HCT116 (cell line): ENCODE data around the gene PTPRF. TPM values are rescaled to one million over a fixed set of nuclear protein-coding genes. Genes with fewer than 3 reads are reported as not detected.

Source experiments
- ATAC-seq: fragments of 200-7000 bp; cut with Tn5 transposase; 2 replicates; pipeline ENCODE4 v1.9.1; 2020; ENCODE audit warnings: mild to moderate bottlenecking, moderate library complexity
- BruUV-seq: library from RNA; stranded (reverse); fragments of 400-500 nt; replicated peaks from 2 replicates; lab custom pipeline; 2021; lab: Mats Ljungman, UMichigan
- CTCF ChIA-PET: fragments of 300-600 bp; sonication (Branson Sonifier 250); formaldehyde crosslinking; loops from one replicate; lab custom pipeline; 2021; ENCODE audit warnings: antibody characterized with exemption; lab: Charles Lee
- POLR2A ChIA-PET: fragments of 300-600, 350-600 bp; sonication (Branson Sonifier 250); formaldehyde crosslinking; loops from one replicate; lab custom pipeline; 2021; ENCODE audit warnings: antibody characterized with exemption; lab: Charles Lee
- RAD21 ChIA-PET, 2 experiments: fragments of 300-600 bp; sonication (Branson Sonifier 250); formaldehyde crosslinking; loops; one replicate each; lab custom pipeline; 2023; ENCODE audit warnings: low total read pairs in 2 of 2; ENCODE audit not compliant: uncharacterized antibody in 2 of 2, unreplicated experiment in 2 of 2, low non-redundant PET in 1 of 2; lab: Charles Lee
- DNase-seq: peaks from one replicate; pipeline ENCODE4 v3.0.0-alpha.2; 2010; ENCODE audit warnings: low read depth, low spot score
- H2AFZ ChIP-seq: fragments of 200-600 bp; shearing (Covaris generic), sonication (generic); 2 replicates; pipeline ENCODE4 v1.6.1; 2017; ENCODE audit warnings: low read depth, mixed run types, mixed read lengths, antibody characterized with exemption, low read length; ENCODE audit not compliant: poor library complexity, severe bottlenecking
- H3K27ac ChIP-seq: 2 replicates; pipeline ENCODE4 v1.5.1; 2012; ENCODE audit warnings: low read depth, low read length
- H3K27me3 ChIP-seq: fragments of 200-600 bp; sonication (generic); 2 replicates; pipeline ENCODE4 v1.6.1; 2016; ENCODE audit warnings: mixed run types, low read length, mixed read lengths; ENCODE audit not compliant: insufficient read depth
- H3K36me3 ChIP-seq, 2 experiments: fragments of 200-500 bp in 1 of 2; fragments of 200-600 bp in 1 of 2; sonication (Bioruptor generic) in 1 of 2; sonication (generic) in 1 of 2; 2 replicates each; pipeline versions ENCODE4 v1.5.1 to v1.6.1; 2014 to 2016; ENCODE audit warnings: low read length in 2 of 2, inconsistent platforms in 1 of 2, mixed read lengths in 1 of 2, mixed run types in 1 of 2; ENCODE audit not compliant: insufficient read depth in 2 of 2, control insufficient read depth in 1 of 2
- H3K4me1 ChIP-seq, 2 experiments: fragments of 200-600 bp in 1 of 2; sonication (generic) in 1 of 2; 2 replicates each; pipeline versions ENCODE4 v1.5.1 to v1.6.1; 2012 to 2017; ENCODE audit warnings: low read length in 2 of 2, inconsistent platforms in 1 of 2, mild to moderate bottlenecking in 1 of 2, mixed read lengths in 1 of 2, mixed run types in 1 of 2, moderate library complexity in 1 of 2; ENCODE audit not compliant: insufficient read depth in 2 of 2, control insufficient read depth in 1 of 2
- H3K4me2 ChIP-seq: fragments of 200-600 bp; sonication (generic); 2 replicates; pipeline ENCODE4 v1.6.1; 2017; ENCODE audit warnings: mixed run types, low read length, mixed read lengths
- H3K4me3 ChIP-seq, 2 experiments: fragments of 200-600 bp in 1 of 2; sonication (generic) in 1 of 2; replicated peaks in 1 of 2; 2 replicates each; pipeline ENCODE4 v1.5.1; 2011 to 2016; ENCODE audit warnings: low read length in 2 of 2, control low read depth in 1 of 2, low read depth in 1 of 2, mild to moderate bottlenecking in 1 of 2, mixed read lengths in 1 of 2, mixed run types in 1 of 2
- H3K79me2 ChIP-seq: fragments of 200-600 bp; sonication (generic); 2 replicates; pipeline ENCODE4 v1.6.1; 2017; ENCODE audit warnings: mild to moderate bottlenecking, mixed run types, low read length, moderate library complexity, mixed read lengths; ENCODE audit not compliant: insufficient read depth
- H3K9ac ChIP-seq: fragments of 200-600 bp; sonication (generic); 2 replicates; pipeline ENCODE4 v1.6.1; 2016; ENCODE audit warnings: low read length, mixed read lengths
- H3K9me2 ChIP-seq: fragments of 200-600 bp; sonication (generic), shearing (Covaris generic); 2 replicates; pipeline ENCODE4 v1.6.1; 2017; ENCODE audit warnings: mixed run types, mild to moderate bottlenecking, moderate library complexity; ENCODE audit not compliant: insufficient read depth
- H3K9me3 ChIP-seq, 2 experiments: fragments of 200-500 bp in 1 of 2; fragments of 200-600 bp in 1 of 2; sonication (Bioruptor generic) in 1 of 2; sonication (generic) in 1 of 2; 2 replicates each; pipeline ENCODE4 v1.6.1; 2014 to 2017; ENCODE audit warnings: low read length in 2 of 2, mixed read lengths in 2 of 2, inconsistent platforms in 1 of 2, low read depth in 1 of 2, mild to moderate bottlenecking in 1 of 2, mixed run types in 1 of 2, moderate library complexity in 1 of 2; ENCODE audit not compliant: control insufficient read depth in 1 of 2, insufficient read depth in 1 of 2
- H4K20me1 ChIP-seq: fragments of 200-600 bp; sonication (generic), shearing (Covaris generic); 2 replicates; pipeline ENCODE4 v1.6.1; 2017; ENCODE audit warnings: mixed run types, mild to moderate bottlenecking, moderate library complexity; ENCODE audit not compliant: insufficient read depth
- ATF3 ChIP-seq: IDR thresholded peaks from 2 replicates; pipeline ENCODE4 v1.6.1; 2012
- CBX3 ChIP-seq: IDR thresholded peaks from 2 replicates; pipeline ENCODE4 v1.6.1; 2012; ENCODE audit warnings: low read depth
- CEBPB ChIP-seq: IDR thresholded peaks from 2 replicates; pipeline ENCODE4 v1.6.1; 2012; ENCODE audit warnings: low read depth
- ELF1 ChIP-seq: IDR thresholded peaks from 2 replicates; pipeline ENCODE4 v1.6.1; 2012; ENCODE audit warnings: low read depth, borderline replicate concordance
- FOSL1 ChIP-seq: IDR thresholded peaks from 2 replicates; pipeline ENCODE4 v1.6.1; 2012; ENCODE audit warnings: low read depth
- POLR2A ChIP-seq: IDR thresholded peaks from 2 replicates; pipeline ENCODE4 v1.7.0; 2011; ENCODE audit warnings: borderline replicate concordance; ENCODE audit not compliant: insufficient read depth, insufficient read length; ENCODE audit errors: extremely low read depth
- POLR2AphosphoS5 ChIP-seq: IDR thresholded peaks from 2 replicates; pipeline ENCODE4 v1.6.1; 2011; ENCODE audit warnings: mild to moderate bottlenecking, low read depth, low read length, moderate library complexity
- RAD21 ChIP-seq: IDR thresholded peaks from 2 replicates; pipeline ENCODE4 v1.6.1; 2012; ENCODE audit warnings: low read depth, mild to moderate bottlenecking
- SIN3A ChIP-seq: IDR thresholded peaks from 2 replicates; pipeline ENCODE4 v1.6.1; 2012; ENCODE audit warnings: low read depth
- SRF ChIP-seq: IDR thresholded peaks from 2 replicates; pipeline ENCODE4 v1.6.1; 2012; ENCODE audit warnings: low read depth
- YY1 ChIP-seq: IDR thresholded peaks from 2 replicates; pipeline ENCODE4 v1.6.1; 2011; ENCODE audit warnings: low read length, low read depth, moderate library complexity, mild to moderate bottlenecking; ENCODE audit not compliant: insufficient replicate concordance; ENCODE audit errors: extremely low read depth
- ZFX ChIP-seq: fragments of 450-650 bp; IDR thresholded peaks from 2 replicates; pipeline ENCODE4 v1.6.1; 2017
- intact Hi-C: fragments of 100-400 bp; cut with micrococcal nuclease; formaldehyde crosslinking; loops from 2 replicates; pipeline ENCODE4 v1.10.0; 2022
- total RNA-seq: library from RNA; stranded (reverse); gene quantifications from one replicate; pipeline ENCODE4 v1.2.1, GENCODE V29; 2021; ENCODE audit not compliant: unreplicated experiment
- TF ChIP-seq, protein P1 (sequence below): IDR thresholded peaks from 2 replicates; pipeline ENCODE4 v1.6.1; 2011; ENCODE audit warnings: mild to moderate bottlenecking, low read length, moderate library complexity; ENCODE audit not compliant: insufficient replicate concordance; ENCODE audit errors: extremely low read depth

PTPRF gene
- total RNA-seq, 1 experiment from 2014 or later: 224 TPM

GRCh38 chr1:43505077-43505780 lies 25.5 kb upstream of the PTPRF start:
- no peaks in the 10 kb centered on the region for H3K79me2 ChIP-seq
- RAD21 ChIA-PET: no interaction called here
- H3K9me3 ChIP-seq: no peaks in the 10 kb centered on the region
- no peak overlapping the region for H3K4me2 ChIP-seq
- peaks cover 7 to 18% of the 10 kb centered on the region in 2 experiments; a peak in 3 of 4 replicates for H3K4me1 ChIP-seq
- H3K4me3 ChIP-seq: no peak overlapping the region
- no peak overlapping the region for H3K9ac ChIP-seq
- no peak overlapping the region for H2AFZ ChIP-seq
- no peak for ATAC-seq
- H3K27me3 ChIP-seq: no peaks in the 10 kb centered on the region
- no peak for DNase-seq
- CTCF ChIA-PET: no interaction called here
- H3K36me3 ChIP-seq: no peaks in the 10 kb centered on the region
- H3K27ac ChIP-seq: no peak overlapping the region
- TF ChIP-seq YY1 (no peak), ATF3 (no peak), POLR2A (no peak), RAD21 (no peak), CEBPB (no peak), SIN3A (no peak)
- TF ChIP-seq, protein P1, sequence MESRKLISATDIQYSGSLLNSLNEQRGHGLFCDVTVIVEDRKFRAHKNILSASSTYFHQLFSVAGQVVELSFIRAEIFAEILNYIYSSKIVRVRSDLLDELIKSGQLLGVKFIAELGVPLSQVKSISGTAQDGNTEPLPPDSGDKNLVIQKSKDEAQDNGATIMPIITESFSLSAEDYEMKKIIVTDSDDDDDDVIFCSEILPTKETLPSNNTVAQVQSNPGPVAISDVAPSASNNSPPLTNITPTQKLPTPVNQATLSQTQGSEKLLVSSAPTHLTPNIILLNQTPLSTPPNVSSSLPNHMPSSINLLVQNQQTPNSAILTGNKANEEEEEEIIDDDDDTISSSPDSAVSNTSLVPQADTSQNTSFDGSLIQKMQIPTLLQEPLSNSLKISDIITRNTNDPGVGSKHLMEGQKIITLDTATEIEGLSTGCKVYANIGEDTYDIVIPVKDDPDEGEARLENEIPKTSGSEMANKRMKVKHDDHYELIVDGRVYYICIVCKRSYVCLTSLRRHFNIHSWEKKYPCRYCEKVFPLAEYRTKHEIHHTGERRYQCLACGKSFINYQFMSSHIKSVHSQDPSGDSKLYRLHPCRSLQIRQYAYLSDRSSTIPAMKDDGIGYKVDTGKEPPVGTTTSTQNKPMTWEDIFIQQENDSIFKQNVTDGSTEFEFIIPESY: no peak
- TF ChIP-seq, all 23 proteins: peak for 0
- intact Hi-C loops: no loop called here
- no peaks in the 10 kb centered on the region for H3K9me2 ChIP-seq
- no TSS peak for BruUV-seq
- H4K20me1 ChIP-seq: no peaks in the 10 kb centered on the region
- POLR2A ChIA-PET: no interaction called here

- no peak for TF ChIP-seq ELF1
- no peak for TF ChIP-seq SRF
- no peak for TF ChIP-seq FOSL1
- TF ChIP-seq, protein P1: no peak
- TF ChIP-seq ZFX: no peak
- no peak for TF ChIP-seq YY1
- TF ChIP-seq CBX3: no peak
- TF ChIP-seq POLR2AphosphoS5: no peak
- TF ChIP-seq, all 23 proteins: peak for 0
- POLR2A ChIA-PET: no interaction called here
These were observed 24.4 kb upstream of the PTPRF start for GRCh38 chr1:43506233-43506632.

More at GRCh38 chr1:43506233-43506632, 24.4 kb upstream of the PTPRF start:
- ChIA-PET CTCF (no interaction called here), RAD21 (no interaction called here)
- DNase-seq: no peak
- Histone ChIP-seq H3K36me3 (no peaks in the 10 kb centered on the region), H3K27ac (no peak overlapping the region), H3K9me2 (no peaks in the 10 kb centered on the region), H3K4me2 (no peak overlapping the region), H3K9ac (no peak overlapping the region), H3K27me3 (no peaks in the 10 kb centered on the region), H3K4me1 (peaks cover 9 to 23% of the 10 kb centered on the region in 2 experiments; a peak in 3 of 4 replicates), H3K4me3 (no peak overlapping the region), H2AFZ (no peak overlapping the region), H3K9me3 (no peaks in the 10 kb centered on the region), H3K79me2 (no peaks in the 10 kb centered on the region), H4K20me1 (no peaks in the 10 kb centered on the region)
- intact Hi-C loops: no loop called here
- no peak for ATAC-seq
- BruUV-seq: no TSS peak
